ENCODE results near the gene RCBTB1.

Gene RCBTB1

GRCh38 chr13:49559006-49559405 is 26.4 kb downstream of the RCBTB1 start:
- DNase-seq (ENCODE audit: low read depth) = no peak

GRCh38 chr13:49554387-49554786 is 31.0 kb downstream of the RCBTB1 start:
- no peak for DNase-seq (ENCODE audit: low read depth)

GRCh38 chr13:49553888-49554287 is 31.5 kb downstream of the RCBTB1 start:
- DNase-seq (ENCODE audit: low read depth) = no peak

GRCh38 chr13:49550942-49551644 is 34.3 kb downstream of the RCBTB1 start:
- no peak for DNase-seq (ENCODE audit: low read depth)

- no peak for DNase-seq (ENCODE audit: low read depth)
These were observed 36.1 kb downstream of the RCBTB1 start for GRCh38 chr13:49549289-49549688.

- DNase-seq (ENCODE audit: low read depth) = no peak
These were observed 38.8 kb downstream of the RCBTB1 start for GRCh38 chr13:49546561-49546960.

- DNase-seq (ENCODE audit: low read depth) = no peak
These were observed 39.7 kb downstream of the RCBTB1 start for GRCh38 chr13:49545661-49546060.

- DNase-seq (ENCODE audit: low read depth) = no peak
These were observed 41.7 kb downstream of the RCBTB1 start for GRCh38 chr13:49543656-49544055.

GRCh38 chr13:49540552-49540951 is 44.8 kb downstream of the RCBTB1 start:
- no peak for DNase-seq (ENCODE audit: low read depth)

GRCh38 chr13:49539746-49540145 is 45.6 kb downstream of the RCBTB1 start:
- no peak for DNase-seq (ENCODE audit: low read depth)

GRCh38 chr13:49539313-49539712 is 46.0 kb downstream of the RCBTB1 start:
- DNase-seq (ENCODE audit: low read depth) = no peak

- DNase-seq (ENCODE audit: low read depth) = no peak
These were observed 47.0 kb downstream of the RCBTB1 start for GRCh38 chr13:49538404-49538803.

- no peak for DNase-seq (ENCODE audit: low read depth)
These were observed 49.0 kb downstream of the RCBTB1 start for GRCh38 chr13:49536144-49536873.

GRCh38 chr13:49533591-49534269 is 51.6 kb downstream of the RCBTB1 start:
- DNase-seq (ENCODE audit: low read depth) = no peak

GRCh38 chr13:49533011-49533410 is 52.3 kb downstream of the RCBTB1 start:
- no peak for DNase-seq (ENCODE audit: low read depth)

- DNase-seq (ENCODE audit: low read depth) = no peak
These were observed 52.8 kb downstream of the RCBTB1 start for GRCh38 chr13:49532593-49532992.

- no peak for DNase-seq (ENCODE audit: low read depth)
These were observed 54.9 kb downstream of the RCBTB1 start for GRCh38 chr13:49530457-49530856.

- DNase-seq (ENCODE audit: low read depth) = no peak
These were observed 57.2 kb downstream of the RCBTB1 start for GRCh38 chr13:49528161-49528560.

- no peak for DNase-seq (ENCODE audit: low read depth)
These were observed 58.2 kb downstream of the RCBTB1 start for GRCh38 chr13:49527123-49527522.

GRCh38 chr13:49524740-49525501 is 60.4 kb downstream of the RCBTB1 start:
- no peak for DNase-seq (ENCODE audit: low read depth)

- no peak for DNase-seq (ENCODE audit: low read depth)
These were observed 64.1 kb downstream of the RCBTB1 start for GRCh38 chr13:49521224-49521623.

- no peak for DNase-seq (ENCODE audit: low read depth)
These were observed 67.9 kb downstream of the RCBTB1 start for GRCh38 chr13:49517461-49517860.
